ENCODE data around the gene SNX3. TPM values are rescaled to one million over a fixed set of nuclear protein-coding genes. Genes with fewer than 3 reads are reported as not detected.

SNX3 gene
- total RNA-seq, 1 donor from 2014 or later: 268 TPM

DNA sequence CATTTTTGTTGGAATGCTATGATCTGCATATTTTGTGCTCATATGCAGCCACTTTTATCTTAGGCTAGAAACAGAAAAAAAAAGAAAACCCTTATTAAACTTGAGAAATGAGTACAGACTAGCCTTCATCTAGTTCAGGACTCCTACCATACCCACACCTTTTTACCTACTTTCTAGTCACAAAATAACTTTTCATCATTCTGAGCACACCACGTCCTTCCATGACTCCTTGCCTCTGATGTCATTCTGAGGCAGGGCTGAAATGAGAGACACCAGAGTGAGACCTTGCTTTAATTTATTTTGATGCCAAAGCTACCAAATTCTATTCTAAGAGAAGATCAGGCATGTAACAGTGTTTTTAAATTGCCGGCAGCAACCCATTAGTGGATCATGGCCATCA, 38.8 kb downstream of the SNX3 start:
- intact Hi-C loops (cut with micrococcal nuclease): no loop called here
- DNase-seq (no peak), ATAC-seq (no peak)

DNA sequence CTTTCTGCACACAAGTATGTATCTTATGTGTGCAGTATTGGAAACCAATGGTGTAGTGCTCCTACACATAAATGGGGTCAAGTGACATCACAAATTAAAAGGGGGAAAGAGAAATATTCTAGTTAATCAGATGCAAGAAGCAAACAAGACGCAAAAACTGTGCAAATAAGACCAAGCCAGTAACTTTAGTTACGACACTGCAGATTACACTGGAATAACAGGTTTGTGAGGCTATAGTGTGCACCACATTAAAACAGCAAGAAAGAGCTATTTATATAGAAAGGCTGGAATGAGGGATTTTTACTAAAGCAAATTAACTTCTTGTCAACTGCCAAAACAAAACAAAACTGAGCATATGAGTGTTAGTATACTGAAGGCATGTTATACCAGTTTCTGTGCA, 49.2 kb downstream of the SNX3 start:
- DNase-seq (no peak), ATAC-seq (no peak)
- intact Hi-C loops (cut with micrococcal nuclease): no loop called here

DNA sequence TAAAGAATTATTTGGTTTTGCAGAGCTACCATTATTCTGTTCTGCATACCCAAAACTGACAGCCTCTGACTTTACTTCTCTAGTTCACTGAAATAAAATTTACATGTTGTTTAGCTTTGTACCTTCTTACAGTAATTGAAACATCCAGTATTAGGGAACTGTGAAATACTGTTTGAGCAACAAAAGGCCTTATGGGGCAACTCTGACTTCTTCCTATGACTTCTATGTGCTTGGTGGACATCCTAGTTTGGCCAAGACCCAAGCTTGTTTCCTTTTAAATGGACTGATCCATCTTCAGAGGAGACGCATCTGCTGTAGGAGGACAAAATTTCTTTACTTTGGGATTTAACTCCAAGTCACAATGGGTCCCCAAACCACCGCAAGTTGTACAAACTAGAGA, 50.3 kb downstream of the SNX3 start:
- no peak for ATAC-seq

DNA sequence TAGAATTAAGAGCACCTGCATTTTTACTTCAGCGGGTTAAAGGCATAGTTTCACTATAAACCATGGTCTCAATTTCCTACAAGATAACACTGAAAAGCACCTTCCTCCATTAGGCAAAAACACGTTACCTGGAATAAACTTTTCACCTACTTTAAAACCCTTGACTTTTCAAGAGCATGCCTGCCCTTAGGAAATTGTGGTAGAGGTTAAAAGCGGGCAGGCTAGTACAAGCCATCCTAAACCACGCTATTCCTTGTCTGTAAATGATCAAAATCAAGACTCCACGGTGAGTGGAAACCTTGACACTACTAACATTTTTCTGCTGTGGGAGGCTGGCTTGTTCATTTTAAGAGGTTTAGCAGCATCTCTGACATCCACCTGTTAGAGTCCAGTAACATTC, 51.1 kb downstream of the SNX3 start:
- intact Hi-C loops (cut with micrococcal nuclease): no loop called here
- ATAC-seq (no peak), DNase-seq (no peak)

More for the DNA sequence above, 50.3 kb downstream of the SNX3 start:
- no peak for DNase-seq
- intact Hi-C loops (cut with micrococcal nuclease): no loop called here

DNA sequence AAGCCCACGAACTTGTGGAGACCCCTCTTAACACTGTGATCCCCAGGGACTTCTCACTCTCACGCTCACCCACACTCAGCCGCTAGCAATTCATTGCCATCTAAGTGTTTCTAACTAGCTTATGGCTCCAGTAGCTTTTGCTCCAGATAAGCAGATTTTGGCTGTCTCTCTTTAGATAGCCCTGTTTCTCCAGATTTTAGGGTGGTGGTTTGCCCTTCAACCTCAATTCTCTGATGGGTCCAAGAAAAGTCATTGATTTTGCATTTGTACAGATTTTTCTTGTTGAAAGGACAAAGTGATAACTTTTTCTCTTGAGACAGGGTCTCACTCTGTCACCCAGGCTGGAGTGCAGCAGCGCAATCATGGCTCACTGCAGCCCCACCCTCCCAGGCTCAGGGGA, 53.8 kb downstream of the SNX3 start:
- ATAC-seq (no peak), DNase-seq (no peak)
- intact Hi-C loops (cut with micrococcal nuclease): no loop called here

DNA sequence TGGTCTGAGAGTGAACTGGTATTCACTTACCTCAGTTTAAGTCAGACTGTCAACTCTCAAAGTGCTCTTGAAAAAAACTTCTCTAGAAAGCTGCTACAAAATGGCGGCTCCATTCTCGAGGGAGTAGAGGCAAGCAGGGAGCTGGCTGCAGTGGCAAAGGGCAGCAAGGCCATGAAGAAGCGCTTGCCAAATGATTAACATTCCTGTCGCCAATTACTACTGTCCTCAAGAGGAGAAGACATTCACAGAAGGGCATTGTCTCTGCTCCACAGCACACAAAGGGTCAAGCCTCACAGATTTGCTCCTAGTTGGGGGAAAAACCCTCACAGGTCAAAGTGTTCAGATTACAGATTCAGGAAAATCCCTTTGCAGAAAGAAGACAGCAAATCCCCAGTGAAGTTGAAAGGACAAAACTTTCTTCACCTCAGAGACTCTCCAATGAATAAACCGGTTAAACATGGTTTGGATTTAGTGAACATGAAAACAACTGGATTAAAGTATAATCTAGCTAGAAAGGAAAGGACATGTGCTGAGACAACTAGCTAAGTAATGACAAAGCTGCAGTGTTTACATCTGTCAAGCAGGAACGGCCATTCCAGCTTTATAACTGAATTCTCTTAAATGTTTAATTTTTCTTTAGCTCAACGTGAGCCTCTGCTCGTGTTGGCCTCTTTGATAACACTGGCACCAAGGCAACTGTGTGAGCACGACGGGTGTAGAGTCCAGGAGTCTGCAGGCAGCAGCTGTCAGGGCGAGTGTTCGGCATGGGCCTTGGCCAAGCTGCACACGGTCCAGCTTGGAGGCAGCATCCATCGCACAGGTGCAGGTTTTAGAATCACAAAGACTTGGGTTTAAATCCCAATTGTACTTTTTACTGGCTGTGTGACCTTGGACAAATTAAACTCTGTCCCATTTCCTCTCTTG, 57.4 kb downstream of the SNX3 start:
- intact Hi-C loops (cut with micrococcal nuclease): no loop called here
- ATAC-seq (no peak), DNase-seq (no peak)

DNA sequence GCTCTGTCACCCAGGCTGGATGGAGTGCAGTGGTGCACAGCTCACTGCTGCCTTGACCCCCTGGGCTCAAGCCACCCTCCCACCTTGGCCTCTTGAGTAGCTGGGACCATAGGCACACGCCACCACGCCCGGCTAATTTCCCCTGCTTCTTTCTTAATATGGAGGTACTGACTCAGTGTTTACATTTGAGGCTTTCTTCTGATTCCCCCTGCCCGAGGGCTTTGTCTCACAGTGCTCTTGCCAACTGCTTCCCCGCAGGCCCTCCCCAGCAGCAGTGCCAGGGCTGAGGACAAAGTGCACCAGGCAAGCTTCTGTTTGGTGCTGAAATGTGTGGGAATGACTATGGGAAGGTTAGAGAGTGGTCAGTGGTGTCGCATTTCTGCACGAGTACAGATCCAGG, 60.2 kb downstream of the SNX3 start:
- intact Hi-C loops (cut with micrococcal nuclease): no loop called here

DNA sequence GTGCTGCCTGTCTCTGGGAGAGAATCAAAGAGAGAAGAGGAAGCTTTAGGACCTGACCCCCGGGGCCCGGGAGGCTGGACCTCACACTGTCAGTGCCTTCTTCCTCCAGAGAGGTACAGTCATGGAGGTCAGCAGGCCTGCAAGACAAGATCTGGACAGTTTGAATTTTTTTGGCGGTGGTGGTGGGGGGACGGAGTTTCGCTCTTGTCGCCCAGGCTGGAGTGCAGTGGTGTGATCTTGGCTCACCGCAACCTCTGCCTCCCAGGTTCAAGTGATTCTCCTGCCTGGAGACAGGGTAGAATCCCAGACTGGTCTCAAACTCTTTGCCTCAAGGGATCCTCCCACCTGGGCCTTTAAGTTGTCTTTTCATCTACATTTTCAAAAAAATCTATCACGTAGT, 60.7 kb downstream of the SNX3 start:
- no peak for ATAC-seq
- intact Hi-C loops (cut with micrococcal nuclease): no loop called here
- no peak for DNase-seq

More for the DNA sequence above, 60.2 kb downstream of the SNX3 start:
- DNase-seq (no peak), ATAC-seq (no peak)

DNA sequence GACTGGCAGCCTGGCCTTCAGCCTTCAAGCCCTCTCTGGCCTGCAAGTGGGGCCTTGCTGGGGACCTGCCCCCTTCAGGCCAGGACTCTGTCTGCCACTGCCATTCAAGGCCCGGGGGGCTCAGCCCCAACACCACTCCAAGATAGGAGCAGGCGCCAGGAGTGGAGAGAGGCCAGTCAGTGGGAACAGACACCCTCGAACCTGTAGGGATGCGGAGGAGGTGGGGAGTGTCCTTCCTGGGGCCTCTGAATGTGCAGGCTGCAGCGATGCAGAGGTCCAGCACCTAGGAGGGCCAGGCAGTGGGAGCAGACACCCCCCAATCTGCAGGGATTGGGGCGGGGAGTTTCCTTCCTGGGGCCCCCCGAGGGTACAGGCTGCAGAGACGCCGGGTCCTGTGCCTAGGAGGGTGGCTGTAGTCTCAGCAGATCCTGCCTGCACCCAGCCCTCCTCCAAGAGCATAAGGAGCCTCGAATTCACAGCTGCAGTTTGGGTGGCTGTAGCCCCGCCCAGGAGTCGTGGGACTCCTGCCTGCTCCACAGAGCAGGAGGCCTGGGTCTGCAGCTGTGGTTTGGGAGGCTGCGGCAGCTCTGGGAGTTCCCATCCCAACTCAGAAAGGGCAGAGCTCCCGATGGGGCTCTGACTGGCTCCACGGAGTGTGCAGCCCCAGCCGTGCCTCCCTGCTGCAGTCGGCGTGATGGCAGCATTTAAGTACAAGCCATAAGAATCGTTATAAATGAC, 61.9 kb downstream of the SNX3 start:
- DNase-seq (no peak), ATAC-seq (no peak)
- intact Hi-C loops (cut with micrococcal nuclease): no loop called here

DNA sequence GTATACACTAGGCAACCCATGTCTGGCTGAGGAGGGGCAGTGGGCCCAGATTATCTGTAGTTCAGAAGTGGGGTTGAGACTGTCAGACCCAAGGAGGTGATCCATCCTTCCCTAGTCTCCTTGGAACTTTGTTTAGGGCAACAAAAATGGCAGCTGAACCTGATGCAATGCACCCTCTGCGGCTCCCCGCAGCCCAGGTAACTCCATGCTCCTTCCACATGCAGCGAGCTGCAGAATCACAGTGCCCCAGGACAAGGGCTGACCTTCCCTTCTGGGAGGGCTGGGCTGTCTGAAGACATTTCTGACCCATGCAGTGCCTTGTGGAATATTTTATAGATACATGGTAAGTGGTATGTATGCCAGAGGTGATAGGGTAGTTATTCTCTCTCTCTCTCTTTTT, 65.6 kb downstream of the SNX3 start:
- DNase-seq (no peak), ATAC-seq (no peak)
- intact Hi-C loops (cut with micrococcal nuclease): no loop called here

DNA sequence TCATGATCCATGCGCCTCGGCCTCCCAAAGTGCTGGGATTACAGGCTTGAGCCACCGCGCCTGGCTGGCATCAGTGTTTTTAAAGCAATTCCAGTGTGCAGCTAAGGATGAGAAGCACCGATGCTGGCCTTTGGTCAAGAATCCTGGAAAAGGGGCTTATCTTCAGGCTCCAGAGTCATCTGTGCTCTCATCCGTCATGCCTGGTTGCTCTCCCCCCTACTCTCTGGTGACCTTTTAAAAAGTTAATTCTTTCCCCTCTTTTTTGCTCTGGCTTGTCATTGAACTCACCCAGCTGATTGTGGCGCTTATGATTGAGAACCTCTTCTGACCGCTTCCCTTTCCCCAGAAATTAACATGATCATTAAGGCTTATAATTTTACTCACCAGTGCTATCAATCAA, 66.3 kb downstream of the SNX3 start:
- intact Hi-C loops (cut with micrococcal nuclease): no loop called here
- no peak for ATAC-seq
- no peak for DNase-seq

DNA sequence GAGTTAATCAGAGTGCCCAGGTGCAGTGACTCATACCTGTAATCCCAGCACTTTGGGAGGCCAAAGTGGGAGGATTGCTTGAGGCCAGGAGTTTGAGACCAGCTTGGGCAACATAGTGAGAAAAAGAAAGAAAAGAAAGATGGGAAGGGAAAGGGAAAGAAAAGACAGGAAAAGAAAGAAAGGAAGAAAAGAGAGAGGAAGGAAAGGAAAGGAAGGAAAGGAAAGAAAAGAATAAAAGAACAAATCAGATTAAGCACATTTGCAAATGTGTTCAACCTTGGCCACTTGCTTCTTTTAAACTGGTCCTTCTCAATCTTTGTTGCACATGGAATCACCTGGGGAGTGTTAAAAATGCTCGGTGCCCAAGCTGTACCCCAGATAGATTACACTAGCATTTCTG, 67.0 kb downstream of the SNX3 start:
- DNase-seq (no peak), ATAC-seq (no peak)
- intact Hi-C loops (cut with micrococcal nuclease): no loop called here

DNA sequence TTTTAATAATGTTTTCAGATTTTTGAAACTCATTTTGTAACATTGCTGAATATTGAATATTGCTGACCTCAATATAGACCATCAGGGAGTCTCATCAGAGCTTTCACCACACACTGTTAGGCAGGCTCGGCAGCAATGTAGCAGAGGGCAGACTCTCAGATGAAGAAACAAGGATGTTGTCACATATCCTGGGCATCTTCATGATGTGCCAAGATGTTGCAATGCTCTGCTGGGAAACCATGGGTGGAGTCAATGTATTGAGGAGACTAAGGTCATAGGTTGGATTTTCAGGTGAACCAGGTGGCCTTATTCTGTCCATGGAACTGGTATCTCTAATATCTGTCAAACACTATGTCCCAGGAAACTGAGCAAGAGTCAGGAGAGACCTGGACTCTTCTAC, 67.7 kb downstream of the SNX3 start:
- intact Hi-C loops (cut with micrococcal nuclease): no loop called here
- DNase-seq: no peak
- no peak for ATAC-seq

DNA sequence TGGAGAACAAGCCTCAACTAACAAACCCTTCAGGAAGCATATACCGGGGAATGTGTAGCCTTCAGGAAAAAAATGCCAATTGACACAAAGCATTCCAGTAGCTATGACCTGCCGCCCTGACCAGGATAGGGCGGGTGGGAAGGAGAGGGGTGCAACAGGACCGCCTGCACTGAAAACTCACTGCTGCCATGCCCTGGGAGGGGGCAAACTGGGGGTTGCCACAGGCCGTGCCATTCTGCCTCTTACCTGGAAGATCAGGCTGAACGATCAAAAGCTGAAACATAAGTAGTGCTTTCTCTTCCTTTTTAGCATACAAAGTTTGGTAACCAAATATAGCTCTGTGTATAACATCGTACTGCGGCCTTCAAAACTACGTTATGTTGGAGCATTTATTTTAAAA, 73.3 kb downstream of the SNX3 start:
- DNase-seq: no peak
- intact Hi-C loops (cut with micrococcal nuclease): no loop called here
- no peak for ATAC-seq

DNA sequence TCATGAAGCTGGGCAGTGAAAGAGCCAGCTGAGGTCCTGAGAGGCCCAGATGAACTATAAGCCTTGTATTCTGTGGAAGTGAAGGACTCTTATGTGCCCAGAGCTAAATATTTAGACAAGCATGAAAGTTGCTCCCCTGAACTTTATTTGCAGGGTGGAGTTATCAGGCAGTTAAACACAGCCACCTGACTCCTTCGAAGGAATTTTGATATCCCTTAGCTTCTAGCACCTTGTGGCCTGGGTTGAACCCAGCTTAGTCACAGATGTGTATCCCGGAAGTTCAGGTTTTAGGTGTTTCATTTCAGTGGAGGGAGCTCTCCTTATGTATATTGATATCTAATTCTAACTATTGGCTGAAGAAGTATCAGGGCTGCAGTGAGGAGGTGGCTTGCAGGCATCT, 74.6 kb downstream of the SNX3 start:
- DNase-seq (no peak), ATAC-seq (no peak)
- intact Hi-C loops (cut with micrococcal nuclease): no loop called here

DNA sequence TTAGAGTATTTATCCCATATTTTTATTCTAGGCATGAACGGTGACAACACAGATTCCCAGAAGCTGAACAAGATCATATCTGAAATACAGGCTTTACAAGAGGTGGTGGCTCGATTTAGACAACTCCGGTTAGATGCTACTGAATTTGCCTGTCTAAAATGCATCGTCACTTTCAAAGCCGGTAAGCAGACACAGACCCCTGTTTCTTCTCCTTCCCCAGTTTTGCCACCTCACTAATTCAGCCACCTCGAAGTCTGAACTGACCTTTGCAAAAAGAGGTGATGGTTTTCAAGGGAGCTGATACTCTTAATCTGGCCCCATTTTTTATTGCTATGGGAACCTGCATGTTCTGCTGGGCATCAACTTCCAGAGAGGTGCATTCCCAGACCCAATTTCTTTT, 80.1 kb downstream of the SNX3 start:
- intact Hi-C loops (cut with micrococcal nuclease): no loop called here
- ATAC-seq (no peak), DNase-seq (no peak)

DNA sequence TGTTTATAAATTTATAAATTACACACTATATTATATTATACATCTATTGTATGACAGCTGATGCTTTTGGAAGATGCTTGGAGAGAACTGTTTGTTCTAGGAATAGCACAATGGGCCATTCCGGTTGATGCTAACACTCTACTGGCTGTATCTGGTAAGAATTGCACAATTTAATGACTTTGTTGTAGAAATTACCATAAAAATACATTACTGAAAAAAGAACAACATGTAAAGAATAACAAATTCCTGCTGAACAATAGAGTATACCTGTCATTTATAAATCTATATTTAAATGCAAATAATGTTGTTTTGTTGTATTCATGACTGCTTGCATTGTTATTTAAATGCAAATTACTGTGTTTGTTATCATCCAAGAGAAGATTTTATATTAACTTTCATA, 80.6 kb downstream of the SNX3 start:
- intact Hi-C loops (cut with micrococcal nuclease): no loop called here
- DNase-seq: no peak
- ATAC-seq: no peak

DNA sequence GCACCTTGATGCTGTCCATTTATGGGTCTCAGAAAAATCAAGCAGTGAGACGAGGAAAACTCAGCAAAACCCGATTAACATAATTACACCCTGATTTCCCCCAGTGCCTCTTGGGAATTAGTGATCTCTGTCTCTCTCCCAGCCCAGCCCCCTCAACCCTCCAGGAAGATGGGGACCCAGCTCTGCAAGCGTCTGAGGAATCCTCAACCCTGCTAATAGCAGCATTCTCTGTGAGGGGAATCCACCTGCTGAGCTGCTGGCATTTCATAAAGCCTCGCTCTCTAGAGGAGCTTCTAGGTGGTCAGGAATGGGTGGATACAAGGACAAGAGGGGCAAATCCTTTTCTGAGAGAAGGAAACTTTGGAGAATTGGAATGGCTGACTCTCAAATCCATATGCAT, 81.1 kb downstream of the SNX3 start:
- no peak for ATAC-seq
- no peak for DNase-seq
- intact Hi-C loops (cut with micrococcal nuclease): no loop called here

DNA sequence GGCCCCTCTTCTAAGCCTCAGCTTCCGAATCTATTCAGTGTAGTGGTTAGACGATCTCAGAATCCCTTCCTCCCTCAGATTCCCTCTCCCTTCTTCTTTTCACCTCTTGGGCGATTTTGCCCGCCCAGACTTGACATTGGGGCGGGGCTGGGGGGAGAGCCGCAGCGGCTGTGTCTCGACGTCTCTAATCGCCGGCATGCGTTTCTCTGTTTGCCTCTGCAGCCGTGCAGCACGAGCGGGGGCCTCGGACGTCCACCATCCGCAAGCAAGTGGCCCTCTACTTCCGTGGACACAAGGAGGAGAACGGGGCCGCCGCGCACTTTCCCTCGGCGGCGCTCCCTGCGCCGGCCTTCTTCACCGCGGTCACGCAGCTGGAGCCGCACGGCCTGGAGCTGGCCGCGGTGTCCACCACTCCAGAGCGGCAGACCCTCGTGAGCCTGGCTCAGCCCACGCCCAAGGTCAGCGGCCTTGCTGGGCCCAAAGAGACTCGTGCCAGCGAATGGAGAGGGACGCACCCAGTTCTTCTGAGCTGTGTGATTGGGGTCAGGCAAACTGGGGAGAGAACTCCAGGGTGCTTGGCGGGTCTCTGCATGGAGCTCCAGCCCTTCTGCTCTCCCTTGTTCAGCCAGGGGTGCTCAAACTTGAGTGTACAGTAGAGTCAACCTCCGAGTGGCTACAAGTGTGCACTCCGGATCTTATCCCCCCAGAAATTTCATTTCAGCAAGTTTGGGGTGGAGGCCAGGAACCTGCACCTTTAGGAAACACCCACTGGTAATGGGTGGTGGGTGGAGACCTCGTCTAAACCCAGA, 84.4 kb downstream of the SNX3 start:
- DNase-seq (no peak), ATAC-seq (no peak)
- intact Hi-C loops (cut with micrococcal nuclease): no loop called here

Data from left ventricle myocardium superior (tissue), 1 donor.